HFFc6 (cell line): Measurements from ENCODE around the gene YRDC. TPM values are rescaled to one million over a fixed set of nuclear protein-coding genes. Genes with fewer than 3 reads are reported as not detected.

ENCODE experiments used
- DNase-seq: peaks from one replicate; pipeline ENCODE4 v3.0.0-alpha.2; 2018
- H3K27ac Mint-ChIP-seq: 2 replicates; pipeline ENCODE4 v1.8.0; 2020; ENCODE audit warnings: mild to moderate bottlenecking, mixed read lengths
- H3K27me3 Mint-ChIP-seq: 2 replicates; pipeline ENCODE4 v1.8.0; 2021; ENCODE audit warnings: mild to moderate bottlenecking, moderate library complexity, mixed read lengths; ENCODE audit not compliant: insufficient read depth
- H3K36me3 Mint-ChIP-seq: 2 replicates; pipeline ENCODE4 v1.8.0; 2021; ENCODE audit warnings: low read depth, mixed read lengths
- H3K4me1 Mint-ChIP-seq: 2 replicates; pipeline ENCODE4 v1.8.0; 2020; ENCODE audit warnings: low read depth, mixed read lengths
- H3K4me3 Mint-ChIP-seq: 2 replicates; pipeline ENCODE4 v1.8.0; 2020; ENCODE audit warnings: mild to moderate bottlenecking, moderate library complexity, mixed read lengths
- H3K9me3 Mint-ChIP-seq: 2 replicates; pipeline ENCODE4 v1.8.0; 2020; ENCODE audit warnings: mild to moderate bottlenecking, mixed read lengths
- CTCF ChIP-seq: fragments of 200-600 bp; sonication (generic); IDR thresholded peaks from 2 replicates; pipeline ENCODE4 v1.5.0; 2021; ENCODE audit warnings: antibody characterized with exemption, mild to moderate bottlenecking
- total RNA-seq, 6 experiments: library from RNA; stranded (reverse); fragmentation: NEBNext Ultra II Directional; extraction: Animal tissue kit (Norgen Biotek cat#: 25700); gene quantifications; 2 replicates in 1 of 6; 3 replicates in 5 of 6; pipeline ENCODE4 v1.2.3, GENCODE V29; 2021

YRDC gene
- total RNA-seq, 6 experiments from 2014 or later: 17.5 to 22.7 (median 20.4) TPM

- no peak for DNase-seq
- Mint-ChIP-seq H3K27me3 (peaks cover 4% of the 10 kb centered on the region), H3K36me3 (no peaks in the 10 kb centered on the region), H3K9me3 (no peaks in the 10 kb centered on the region), H3K27ac (no peak overlapping the region), H3K4me3 (no peak overlapping the region), H3K4me1 (peaks cover 19% of the 10 kb centered on the region)
- no peak for TF ChIP-seq CTCF
Measured at GRCh38 chr1:37795340-37796125, 12.5 kb downstream of the YRDC start.

- Mint-ChIP-seq H3K4me1 (peaks cover 19% of the 10 kb centered on the region), H3K36me3 (no peaks in the 10 kb centered on the region), H3K27ac (no peak overlapping the region), H3K9me3 (no peaks in the 10 kb centered on the region), H3K4me3 (peak overlapping the region; percentile 79), H3K27me3 (peaks cover 6% of the 10 kb centered on the region; the same call in 1 of the 2 replicates)
- DNase-seq: no peak
- no peak for TF ChIP-seq CTCF
Measured at GRCh38 chr1:37794372-37795339, 13.4 kb downstream of the YRDC start.

- Mint-ChIP-seq H3K36me3 (no peaks in the 10 kb centered on the region), H3K27ac (no peak within 1 kb of the TSS), H3K4me3 (peak within 1 kb of the TSS; percentile 79), H3K4me1 (peaks cover 19% of the 10 kb centered on the region), H3K27me3 (peaks cover 6% of the 10 kb centered on the region; the same call in 1 of the 2 replicates), H3K9me3 (no peaks in the 10 kb centered on the region)
- peak; percentile 9 for DNase-seq
- no peak for TF ChIP-seq CTCF
Measured at GRCh38 chr1:37793773-37794371, 14.1 kb downstream of the YRDC start, which contains the start of gene MANEAL. Gene MANEAL, plus strand, starts transcription at chr1:37793847. Its CDS starts 336 bp downstream, at chr1:37794183.

GRCh38 chr1:37792943-37793686 is 14.9 kb downstream of the YRDC start:
- Mint-ChIP-seq H3K4me3 (peak overlapping the region; percentile 26; the same call in 1 of the 2 replicates), H3K27ac (no peak overlapping the region), H3K27me3 (peaks cover 6% of the 10 kb centered on the region; the same call in 1 of the 2 replicates), H3K36me3 (no peaks in the 10 kb centered on the region), H3K4me1 (peaks cover 16% of the 10 kb centered on the region), H3K9me3 (no peaks in the 10 kb centered on the region)
- DNase-seq: no peak
- no peak for TF ChIP-seq CTCF

- no peak overlapping the region for H3K4me3 Mint-ChIP-seq
- no peaks in the 10 kb centered on the region for H3K9me3 Mint-ChIP-seq
- DNase-seq: no peak
- H3K36me3 Mint-ChIP-seq: no peaks in the 10 kb centered on the region
- H3K27me3 Mint-ChIP-seq: peaks cover 24% of the 10 kb centered on the region
- TF ChIP-seq CTCF: no peak
- no peak overlapping the region for H3K27ac Mint-ChIP-seq
- no peaks in the 10 kb centered on the region for H3K4me1 Mint-ChIP-seq
Measured at GRCh38 chr1:37782491-37782890, 25.5 kb downstream of the YRDC start.
